Memory B cell (primary cell): ENCODE measurements around the gene KRTCAP2.

Source experiments
- ATAC-seq: fragments of 150-1000 bp; cut with Tn5 transposase; 2 replicates; pipeline ENCODE4 v1.10.0; 2021; ENCODE audit warnings: low read depth, mild to moderate bottlenecking, moderate library complexity
- DNase-seq, 2 donors: peaks; one replicate each; pipeline ENCODE4 v3.0.0; 2022; ENCODE audit warnings: low spot score in 2 of 2
- H3K27ac Mint-ChIP-seq: one replicate; pipeline ENCODE4 v1.8.0; 2022; ENCODE audit warnings: mild to moderate bottlenecking, moderate library complexity, mixed read lengths
- H3K27me3 Mint-ChIP-seq: one replicate; pipeline ENCODE4 v1.8.0; 2022; ENCODE audit warnings: mixed read lengths
- H3K36me3 Mint-ChIP-seq: one replicate; pipeline ENCODE4 v1.8.0; 2022; ENCODE audit warnings: mild to moderate bottlenecking, mixed read lengths
- H3K4me1 Mint-ChIP-seq: one replicate; pipeline ENCODE4 v1.8.0; 2022; ENCODE audit warnings: mixed read lengths
- H3K4me3 Mint-ChIP-seq: one replicate; pipeline ENCODE4 v1.8.0; 2022; ENCODE audit warnings: mild to moderate bottlenecking, moderate library complexity, mixed read lengths
- H3K9me3 Mint-ChIP-seq: one replicate; pipeline ENCODE4 v1.8.0; 2022; ENCODE audit warnings: mixed read lengths

Gene KRTCAP2

GRCh38 chr1:155131285-155131684 is 41.8 kb downstream of the KRTCAP2 start:
- Mint-ChIP-seq H3K9me3 (no peaks in the 10 kb centered on the region), H3K4me3 (no peak overlapping the region), H3K27me3 (peaks cover 19% of the 10 kb centered on the region), H3K36me3 (peaks cover 1% of the 10 kb centered on the region), H3K27ac (no peak overlapping the region), H3K4me1 (peaks cover 31% of the 10 kb centered on the region)
- ATAC-seq (no peak), DNase-seq (no peak)

GRCh38 chr1:155130272-155131006 is 42.7 kb downstream of the KRTCAP2 start:
- H3K4me3 Mint-ChIP-seq = no peak overlapping the region
- no peaks in the 10 kb centered on the region for H3K36me3 Mint-ChIP-seq
- H3K27me3 Mint-ChIP-seq = peaks cover 21% of the 10 kb centered on the region
- peaks cover 28% of the 10 kb centered on the region for H3K4me1 Mint-ChIP-seq
- no peak for DNase-seq
- H3K27ac Mint-ChIP-seq = no peak overlapping the region
- no peak for ATAC-seq
- no peaks in the 10 kb centered on the region for H3K9me3 Mint-ChIP-seq

- DNase-seq = no peak
- Mint-ChIP-seq H3K4me3 (no peak overlapping the region), H3K4me1 (peaks cover 23% of the 10 kb centered on the region), H3K27ac (no peak overlapping the region), H3K36me3 (no peaks in the 10 kb centered on the region), H3K9me3 (no peaks in the 10 kb centered on the region), H3K27me3 (peaks cover 24% of the 10 kb centered on the region)
- no peak for ATAC-seq
Observed at GRCh38 chr1:155128755-155129473, 44.2 kb downstream of the KRTCAP2 start.

GRCh38 chr1:155127967-155128754 is 44.9 kb downstream of the KRTCAP2 start:
- no peaks in the 10 kb centered on the region for H3K36me3 Mint-ChIP-seq
- H3K27me3 Mint-ChIP-seq = peaks cover 24% of the 10 kb centered on the region
- no peaks in the 10 kb centered on the region for H3K9me3 Mint-ChIP-seq
- no peak for ATAC-seq
- H3K4me3 Mint-ChIP-seq = peak overlapping the region; percentile 71
- no peak for DNase-seq
- H3K4me1 Mint-ChIP-seq = peaks cover 22% of the 10 kb centered on the region
- no peak overlapping the region for H3K27ac Mint-ChIP-seq

- DNase-seq (peak in 1 of 2 donors; percentile 45), ATAC-seq (peak; percentile 61)
- Mint-ChIP-seq H3K27ac (no peak within 1 kb of the TSS), H3K4me1 (peaks cover 21% of the 10 kb centered on the region), H3K27me3 (peaks cover 24% of the 10 kb centered on the region), H3K36me3 (no peaks in the 10 kb centered on the region), H3K9me3 (no peaks in the 10 kb centered on the region), H3K4me3 (peak within 1 kb of the TSS; percentile 84)
Observed at GRCh38 chr1:155127105-155127966, 45.8 kb downstream of the KRTCAP2 start, which contains the start of gene EFNA1. Gene EFNA1, plus strand, starts transcription at chr1:155127876. Its CDS starts 102 bp downstream, at chr1:155127978.

GRCh38 chr1:155126556-155127104 is 46.5 kb downstream of the KRTCAP2 start:
- H3K36me3 Mint-ChIP-seq = no peaks in the 10 kb centered on the region
- ATAC-seq = peak; percentile 67
- no peak for DNase-seq
- no peak overlapping the region for H3K27ac Mint-ChIP-seq
- peaks cover 24% of the 10 kb centered on the region for H3K27me3 Mint-ChIP-seq
- peak overlapping the region; percentile 84 for H3K4me3 Mint-ChIP-seq
- H3K9me3 Mint-ChIP-seq = no peaks in the 10 kb centered on the region
- peaks cover 21% of the 10 kb centered on the region for H3K4me1 Mint-ChIP-seq

- Mint-ChIP-seq H3K27me3 (peaks cover 27% of the 10 kb centered on the region), H3K9me3 (no peaks in the 10 kb centered on the region), H3K4me1 (peaks cover 21% of the 10 kb centered on the region), H3K27ac (no peak overlapping the region), H3K4me3 (no peak overlapping the region), H3K36me3 (no peaks in the 10 kb centered on the region)
- ATAC-seq (no peak), DNase-seq (no peak)
Observed at GRCh38 chr1:155125946-155126555, 47.1 kb downstream of the KRTCAP2 start.

GRCh38 chr1:155125511-155125945 is 47.6 kb downstream of the KRTCAP2 start:
- H3K4me3 Mint-ChIP-seq = no peak overlapping the region
- DNase-seq (no peak), ATAC-seq (no peak)
- no peaks in the 10 kb centered on the region for H3K9me3 Mint-ChIP-seq
- peaks cover 21% of the 10 kb centered on the region for H3K4me1 Mint-ChIP-seq
- H3K27ac Mint-ChIP-seq = no peak overlapping the region
- no peaks in the 10 kb centered on the region for H3K36me3 Mint-ChIP-seq
- peaks cover 27% of the 10 kb centered on the region for H3K27me3 Mint-ChIP-seq

- no peak for DNase-seq
- no peak for ATAC-seq
- Mint-ChIP-seq H3K27ac (no peak overlapping the region), H3K9me3 (no peaks in the 10 kb centered on the region), H3K36me3 (no peaks in the 10 kb centered on the region), H3K4me1 (peaks cover 21% of the 10 kb centered on the region), H3K4me3 (no peak overlapping the region), H3K27me3 (peaks cover 29% of the 10 kb centered on the region)
Observed at GRCh38 chr1:155124503-155125463, 48.3 kb downstream of the KRTCAP2 start.

- no peaks in the 10 kb centered on the region for H3K36me3 Mint-ChIP-seq
- H3K4me1 Mint-ChIP-seq = peaks cover 19% of the 10 kb centered on the region
- no peaks in the 10 kb centered on the region for H3K9me3 Mint-ChIP-seq
- DNase-seq (no peak), ATAC-seq (no peak)
- no peak overlapping the region for H3K27ac Mint-ChIP-seq
- peaks cover 25% of the 10 kb centered on the region for H3K27me3 Mint-ChIP-seq
- no peak overlapping the region for H3K4me3 Mint-ChIP-seq
Observed at GRCh38 chr1:155123801-155124200, 49.3 kb downstream of the KRTCAP2 start.

- H3K27me3 Mint-ChIP-seq = peaks cover 18% of the 10 kb centered on the region
- no peak overlapping the region for H3K27ac Mint-ChIP-seq
- no peaks in the 10 kb centered on the region for H3K36me3 Mint-ChIP-seq
- H3K9me3 Mint-ChIP-seq = no peaks in the 10 kb centered on the region
- DNase-seq (no peak), ATAC-seq (no peak)
- H3K4me3 Mint-ChIP-seq = no peak overlapping the region
- H3K4me1 Mint-ChIP-seq = peaks cover 6% of the 10 kb centered on the region
Observed at GRCh38 chr1:155122308-155122707, 50.8 kb downstream of the KRTCAP2 start.

- ATAC-seq (no peak), DNase-seq (no peak)
- no peaks in the 10 kb centered on the region for H3K36me3 Mint-ChIP-seq
- H3K9me3 Mint-ChIP-seq = no peaks in the 10 kb centered on the region
- H3K4me3 Mint-ChIP-seq = no peak overlapping the region
- peaks cover 17% of the 10 kb centered on the region for H3K27me3 Mint-ChIP-seq
- H3K4me1 Mint-ChIP-seq = no peaks in the 10 kb centered on the region
- no peak overlapping the region for H3K27ac Mint-ChIP-seq
Observed at GRCh38 chr1:155121249-155121648, 51.9 kb downstream of the KRTCAP2 start.
